PC-9 (cell line): ENCODE measurements around the gene CDAN1. TPM values are rescaled to one million over a fixed set of nuclear protein-coding genes. Genes with fewer than 3 reads are reported as not detected.

Experiments
- BruUV-seq: library from RNA; stranded (reverse); fragments of 400-500 nt; replicated peaks from 2 replicates; lab custom pipeline; 2021; lab: Mats Ljungman, UMichigan
- CTCF ChIA-PET: fragments of 300-600 bp; sonication (Branson Sonifier 250); formaldehyde crosslinking; loops from one replicate; lab custom pipeline; 2022; ENCODE audit warnings: antibody characterized with exemption; lab: Charles Lee
- POLR2A ChIA-PET: fragments of 300-600 bp; sonication (Branson Sonifier 250); formaldehyde crosslinking; loops from one replicate; lab custom pipeline; 2022; ENCODE audit warnings: antibody characterized with exemption; ENCODE audit not compliant: unreplicated experiment; lab: Charles Lee
- DNase-seq, 2 experiments: peaks; one replicate each; pipeline versions ENCODE4 v3.0.0 to v3.0.0-alpha.2; 2015 to 2022; ENCODE audit warnings: mixed read lengths in 1 of 2
- H2AFZ ChIP-seq: fragments of 200-600 bp; sonication (generic); 2 replicates; pipeline ENCODE4 v1.8.1; 2017; ENCODE audit warnings: antibody characterized with exemption
- H3F3A ChIP-seq: fragments of 200-600 bp; sonication (generic); 2 replicates; pipeline ENCODE4 v1.8.1; 2017; ENCODE audit warnings: antibody characterized with exemption, mild to moderate bottlenecking, low read depth; ENCODE audit not compliant: insufficient read depth
- H3K27ac ChIP-seq: fragments of 200-600 bp; sonication (generic); 2 replicates; pipeline ENCODE4 v1.6.1; 2016; ENCODE audit warnings: mixed run types
- H3K27me3 ChIP-seq: fragments of 200-600 bp; sonication (generic); 2 replicates; pipeline ENCODE4 v1.6.1; 2016; ENCODE audit warnings: low read depth, mixed run types; ENCODE audit not compliant: insufficient read depth
- H3K36me3 ChIP-seq: fragments of 200-600 bp; sonication (generic); 2 replicates; pipeline ENCODE4 v1.6.1; 2016; ENCODE audit warnings: low read depth, mixed run types
- H3K4me1 ChIP-seq: fragments of 200-600 bp; sonication (generic); replicated peaks from 2 replicates; pipeline ENCODE4 v1.6.1; 2016; ENCODE audit warnings: mixed run types; ENCODE audit not compliant: insufficient read depth
- H3K4me2 ChIP-seq: fragments of 200-600 bp; sonication (generic); 2 replicates; pipeline ENCODE4 v1.6.1; 2017; ENCODE audit warnings: mixed run types
- H3K4me3 ChIP-seq: fragments of 200-600 bp; sonication (generic); 2 replicates; pipeline ENCODE4 v1.6.1; 2016; ENCODE audit warnings: mixed run types
- H3K79me2 ChIP-seq: fragments of 200-600 bp; sonication (generic); 2 replicates; pipeline ENCODE4 v1.6.1; 2017; ENCODE audit warnings: low read depth, mixed run types
- H3K9me2 ChIP-seq: fragments of 200-600 bp; sonication (generic); 2 replicates; pipeline ENCODE4 v1.8.1; 2017; ENCODE audit warnings: mild to moderate bottlenecking; ENCODE audit not compliant: insufficient read depth
- H3K9me3 ChIP-seq: fragments of 200-600 bp; sonication (generic); 2 replicates; pipeline ENCODE4 v1.8.1; 2016; ENCODE audit warnings: low read depth; ENCODE audit not compliant: insufficient read depth
- H4K20me1 ChIP-seq: fragments of 200-600 bp; sonication (generic); 2 replicates; pipeline ENCODE4 v1.8.1; 2017; ENCODE audit not compliant: insufficient read depth
- CTCF ChIP-seq: fragments of 200-600 bp; sonication (generic); conservative IDR thresholded peaks from 2 replicates; pipeline ENCODE4 v1.6.1; 2017; ENCODE audit warnings: mixed run types, antibody characterized with exemption, mild to moderate bottlenecking, moderate library complexity
- EZH2 ChIP-seq: fragments of 200-600 bp; sonication (generic); IDR thresholded peaks from 2 replicates; pipeline ENCODE4 v1.8.0; 2017; ENCODE audit warnings: antibody characterized with exemption, low read depth
- intact Hi-C: fragments of 100-400 bp; cut with micrococcal nuclease; formaldehyde crosslinking; loops from one replicate; pipeline ENCODE4 v1.10.0; 2022; ENCODE audit not compliant: unreplicated experiment
- total RNA-seq: library from RNA; stranded (reverse); gene quantifications from 2 replicates; pipeline ENCODE4 v1.2.3, GENCODE V29; 2021

Gene CDAN1
- total RNA-seq, 1 experiment from 2014 or later = 23.4 TPM

GRCh38 chr15:42711746-42712145, 25.2 kb downstream of the CDAN1 start:
- Histone ChIP-seq H4K20me1 (no peaks in the 10 kb centered on the region), H3K9me2 (no peaks in the 10 kb centered on the region), H3K9me3 (no peaks in the 10 kb centered on the region), H3K4me1 (no peaks in the 10 kb centered on the region; the same call in 1 of the 2 replicates), H3K79me2 (no peaks in the 10 kb centered on the region), H3F3A (no peaks in the 10 kb centered on the region), H3K36me3 (no peaks in the 10 kb centered on the region), H3K4me3 (no peak overlapping the region), H3K27ac (no peak overlapping the region), H3K4me2 (no peak overlapping the region), H2AFZ (no peak overlapping the region), H3K27me3 (no peaks in the 10 kb centered on the region)
- DNase-seq = no peak
- ChIA-PET CTCF (interaction anchor here (0.5 kb wide), 1 partner anchor 15 kb away, joined by 3 read pairs; no protein-coding TSS in a partner anchor), POLR2A (interaction anchor here (0.6 kb wide), 1 partner anchor 732 kb away, joined by 6 read pairs; no protein-coding TSS in a partner anchor)
- BruUV-seq = no TSS peak
- intact Hi-C loops = no loop called here
- TF ChIP-seq EZH2 (no peak), CTCF (no peak)

DNA sequence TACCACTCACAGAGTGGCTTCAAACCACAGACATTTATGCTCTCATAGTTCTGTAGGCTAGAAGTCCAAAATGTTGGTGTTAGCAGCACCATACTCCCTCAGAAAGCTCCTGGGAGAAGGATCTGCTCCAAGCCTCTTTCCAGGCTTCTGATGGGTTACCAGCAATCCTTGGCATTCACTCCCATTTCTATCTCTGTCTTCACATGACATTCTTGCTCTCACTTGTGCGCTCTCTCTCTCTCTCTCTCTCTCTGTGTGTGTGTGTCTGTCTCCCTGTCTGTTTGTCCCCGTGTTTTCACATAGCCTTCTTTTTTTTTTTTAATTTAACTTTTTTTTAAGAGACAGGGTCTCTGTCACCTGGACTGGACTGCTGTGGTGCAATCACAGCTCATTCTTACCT, 26.3 kb downstream of the CDAN1 start:
- H3K27ac ChIP-seq = no peak overlapping the region
- no peak overlapping the region for H3K4me3 ChIP-seq
- H3K9me2 ChIP-seq = no peaks in the 10 kb centered on the region
- no peaks in the 10 kb centered on the region for H3K27me3 ChIP-seq
- no peaks in the 10 kb centered on the region for H3K9me3 ChIP-seq
- H3F3A ChIP-seq = no peaks in the 10 kb centered on the region
- H3K4me2 ChIP-seq = no peak overlapping the region
- BruUV-seq = no TSS peak
- H3K36me3 ChIP-seq = no peaks in the 10 kb centered on the region
- POLR2A ChIA-PET = no interaction called here
- H2AFZ ChIP-seq = no peak overlapping the region
- H4K20me1 ChIP-seq = no peaks in the 10 kb centered on the region
- no peaks in the 10 kb centered on the region for H3K79me2 ChIP-seq
- intact Hi-C loops = no loop called here
- no peak for DNase-seq
- TF ChIP-seq CTCF (no peak), EZH2 (no peak)
- CTCF ChIA-PET = no interaction called here
- no peaks in the 10 kb centered on the region; the same call in 1 of the 2 replicates for H3K4me1 ChIP-seq

- DNase-seq = no peak
- no peaks in the 10 kb centered on the region; the same call in 1 of the 2 replicates for H3K4me1 ChIP-seq
- no peaks in the 10 kb centered on the region for H3K9me3 ChIP-seq
- intact Hi-C loops = loop anchor here (5.0 kb wide), 1 partner anchor 579 kb away; no protein-coding TSS in a partner anchor
- POLR2A ChIA-PET = no interaction called here
- no peaks in the 10 kb centered on the region for H3K79me2 ChIP-seq
- H4K20me1 ChIP-seq = no peaks in the 10 kb centered on the region
- no peak overlapping the region for H3K4me2 ChIP-seq
- H3K9me2 ChIP-seq = no peaks in the 10 kb centered on the region
- H3F3A ChIP-seq = no peaks in the 10 kb centered on the region
- CTCF ChIA-PET = no interaction called here
- no peak for TF ChIP-seq EZH2
- TF ChIP-seq CTCF = no peak
- H3K27ac ChIP-seq = no peak overlapping the region
- H2AFZ ChIP-seq = no peak overlapping the region
- no peaks in the 10 kb centered on the region for H3K36me3 ChIP-seq
- no peak overlapping the region for H3K4me3 ChIP-seq
- no peaks in the 10 kb centered on the region for H3K27me3 ChIP-seq
- BruUV-seq = no TSS peak
Measured at GRCh38 chr15:42707873-42708544, 28.9 kb downstream of the CDAN1 start.
